ENCODE data around the gene STON1.
"Not testable (repeated sequence)": the region's sequence is repeated elsewhere in the genome, so short reads cannot be mapped to it uniquely, and the experiment has no call there.

Gene STON1

GRCh38 chr2:48528431-48528830 lies 1.5 kb upstream of the STON1 start:
- no peak for DNase-seq

- peak; percentile 40 for DNase-seq
These were observed 760 bp upstream of the STON1 start for GRCh38 chr2:48529194-48529593.

GRCh38 chr2:48529676-48530032 lies 300 bp upstream of the STON1 start:
- DNase-seq, result no peak

GRCh38 chr2:48531141-48531648 lies 1.2 kb downstream of the STON1 start:
- DNase-seq, result no peak

GRCh38 chr2:48532174-48532573 lies 2.2 kb downstream of the STON1 start:
- no peak for DNase-seq

GRCh38 chr2:48532824-48533223 lies 2.9 kb downstream of the STON1 start:
- no peak for DNase-seq

GRCh38 chr2:48534781-48535180 lies 4.8 kb downstream of the STON1 start:
- DNase-seq, result no peak

- no peak for DNase-seq
These were observed 10.4 kb downstream of the STON1 start for GRCh38 chr2:48540237-48540935.

- DNase-seq, result no peak
These were observed 11.9 kb downstream of the STON1 start for GRCh38 chr2:48541666-48542389.

- no peak for DNase-seq
These were observed 13.9 kb downstream of the STON1 start for GRCh38 chr2:48543895-48544294.

GRCh38 chr2:48545244-48545643 lies 15.3 kb downstream of the STON1 start:
- DNase-seq, result no peak

- DNase-seq, result no peak
These were observed 18.9 kb downstream of the STON1 start for GRCh38 chr2:48548840-48549239.

- DNase-seq, result no peak
These were observed 20.0 kb downstream of the STON1 start for GRCh38 chr2:48549972-48550371.

GRCh38 chr2:48551548-48551947 lies 21.6 kb downstream of the STON1 start:
- no peak for DNase-seq

- not testable (repeated sequence) for DNase-seq
These were observed 25.1 kb downstream of the STON1 start for GRCh38 chr2:48555071-48555470.

GRCh38 chr2:48558456-48558855 lies 28.5 kb downstream of the STON1 start:
- DNase-seq, result no peak

- DNase-seq, result no peak
These were observed 30.7 kb downstream of the STON1 start for GRCh38 chr2:48560546-48561209.

GRCh38 chr2:48562281-48562680 lies 32.3 kb downstream of the STON1 start:
- no peak for DNase-seq

GRCh38 chr2:48566592-48567310 lies 36.8 kb downstream of the STON1 start:
- DNase-seq, result no peak

- no peak for DNase-seq
These were observed 37.7 kb downstream of the STON1 start for GRCh38 chr2:48567671-48568070.

- no peak for DNase-seq
These were observed 38.6 kb downstream of the STON1 start for GRCh38 chr2:48568547-48568946.

GRCh38 chr2:48569433-48569832 lies 39.5 kb downstream of the STON1 start:
- no peak for DNase-seq

GRCh38 chr2:48572816-48573215 lies 42.9 kb downstream of the STON1 start:
- DNase-seq, result peak; percentile 23

Measured in DMS79 treated with DMSO at 0.1 percent for 48 hours (cell line).